8988T (cell line): Measurements from ENCODE around the gene DOP1B.
"Not testable (repeated sequence)": the region's sequence is repeated elsewhere in the genome, so short reads cannot be mapped to it uniquely, and the experiment has no call there.

Source experiments
- DNase-seq: peaks from one replicate; pipeline ENCODE4 v3.0.0; 2011

The DOP1B gene

DNA sequence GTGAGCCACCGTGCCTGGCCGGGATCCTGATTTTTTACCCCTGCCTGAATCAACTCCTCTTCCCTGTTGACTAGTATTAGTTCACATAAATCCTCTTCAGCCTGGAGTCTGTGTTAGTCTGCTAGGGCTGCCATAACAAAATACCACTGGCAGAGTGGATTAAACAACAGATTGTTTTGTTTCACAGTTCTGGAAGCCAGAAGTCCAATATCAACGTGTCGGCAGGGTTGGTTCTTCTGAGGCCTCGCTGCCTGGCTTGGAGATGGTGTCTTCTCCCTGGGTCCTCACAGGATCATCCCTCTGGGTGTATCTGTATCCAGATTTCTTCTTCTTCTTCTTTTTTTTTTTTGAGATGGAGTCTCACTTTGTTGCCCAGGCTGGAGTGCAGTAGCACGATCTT, 18.2 kb downstream of the DOP1B start:
- no peak for DNase-seq

- no peak for DNase-seq
These were observed 19.3 kb downstream of the DOP1B start for GRCh38 chr21:36175771-36176565.

DNA sequence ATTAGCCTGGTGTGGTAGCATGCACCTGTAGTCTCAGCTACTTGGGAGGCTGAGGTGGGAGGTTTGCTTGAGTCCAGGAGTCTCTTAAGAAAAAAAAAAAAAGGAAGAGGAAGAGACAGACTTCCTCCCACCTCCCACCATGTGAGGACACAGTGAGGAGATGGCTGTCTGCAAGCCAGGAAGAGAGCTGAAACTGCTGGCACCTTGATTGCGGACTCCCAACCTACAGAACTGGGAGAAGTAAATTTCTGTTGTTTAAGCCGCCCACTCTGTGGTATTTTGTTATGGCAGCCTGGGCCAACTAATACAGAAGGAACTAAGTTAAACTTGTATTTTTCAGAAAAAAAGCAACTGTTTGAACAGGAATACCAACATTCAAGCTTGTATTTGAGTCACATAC, 21.7 kb downstream of the DOP1B start:
- no peak for DNase-seq

- no peak for DNase-seq
These were observed 22.5 kb downstream of the DOP1B start for GRCh38 chr21:36179145-36179544.

GRCh38 chr21:36180963-36181362, 24.3 kb downstream of the DOP1B start:
- DNase-seq = no peak

GRCh38 chr21:36183144-36183795, 26.6 kb downstream of the DOP1B start:
- no peak for DNase-seq

- DNase-seq = no peak
These were observed 27.9 kb downstream of the DOP1B start for GRCh38 chr21:36184545-36184944.

DNA sequence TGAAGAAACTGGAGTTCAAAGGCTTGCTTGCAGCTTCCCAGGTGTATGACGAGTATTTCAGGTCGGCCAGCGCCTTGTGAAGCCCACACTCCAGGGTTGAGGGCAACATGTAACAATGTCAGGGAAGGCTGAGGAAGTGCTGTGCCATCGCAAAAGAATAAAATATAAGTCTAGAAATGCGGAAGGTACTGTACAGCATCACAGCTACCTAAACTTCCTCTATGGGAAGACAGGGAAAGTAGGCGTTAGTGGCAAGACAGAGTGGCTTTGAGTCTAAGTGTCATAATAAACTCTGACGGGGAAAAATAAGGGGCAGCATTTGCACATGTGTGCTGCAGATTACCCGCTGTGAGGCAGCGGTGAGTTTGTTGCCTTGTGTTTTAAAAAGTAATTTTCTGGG, 28.9 kb downstream of the DOP1B start:
- no peak for DNase-seq

DNA sequence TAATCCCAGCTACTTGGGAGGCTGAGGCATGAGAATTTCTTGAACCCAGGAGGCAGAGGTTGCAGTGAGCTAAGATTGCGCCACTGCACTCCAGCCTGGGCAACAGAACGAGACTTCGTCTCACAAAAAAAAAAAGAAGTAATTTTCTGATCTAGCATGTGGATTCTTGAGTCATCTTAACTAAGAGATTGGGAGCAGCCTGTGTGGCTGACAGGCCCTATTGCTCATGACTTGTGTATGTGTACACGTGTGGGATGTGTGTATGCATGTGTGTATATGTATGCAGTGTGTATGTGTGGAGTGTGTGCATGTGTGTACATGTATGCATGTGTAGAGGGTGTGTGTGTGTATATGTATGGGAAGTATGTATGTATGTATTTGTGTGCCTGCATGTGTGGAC, 29.5 kb downstream of the DOP1B start:
- no peak for DNase-seq

DNA sequence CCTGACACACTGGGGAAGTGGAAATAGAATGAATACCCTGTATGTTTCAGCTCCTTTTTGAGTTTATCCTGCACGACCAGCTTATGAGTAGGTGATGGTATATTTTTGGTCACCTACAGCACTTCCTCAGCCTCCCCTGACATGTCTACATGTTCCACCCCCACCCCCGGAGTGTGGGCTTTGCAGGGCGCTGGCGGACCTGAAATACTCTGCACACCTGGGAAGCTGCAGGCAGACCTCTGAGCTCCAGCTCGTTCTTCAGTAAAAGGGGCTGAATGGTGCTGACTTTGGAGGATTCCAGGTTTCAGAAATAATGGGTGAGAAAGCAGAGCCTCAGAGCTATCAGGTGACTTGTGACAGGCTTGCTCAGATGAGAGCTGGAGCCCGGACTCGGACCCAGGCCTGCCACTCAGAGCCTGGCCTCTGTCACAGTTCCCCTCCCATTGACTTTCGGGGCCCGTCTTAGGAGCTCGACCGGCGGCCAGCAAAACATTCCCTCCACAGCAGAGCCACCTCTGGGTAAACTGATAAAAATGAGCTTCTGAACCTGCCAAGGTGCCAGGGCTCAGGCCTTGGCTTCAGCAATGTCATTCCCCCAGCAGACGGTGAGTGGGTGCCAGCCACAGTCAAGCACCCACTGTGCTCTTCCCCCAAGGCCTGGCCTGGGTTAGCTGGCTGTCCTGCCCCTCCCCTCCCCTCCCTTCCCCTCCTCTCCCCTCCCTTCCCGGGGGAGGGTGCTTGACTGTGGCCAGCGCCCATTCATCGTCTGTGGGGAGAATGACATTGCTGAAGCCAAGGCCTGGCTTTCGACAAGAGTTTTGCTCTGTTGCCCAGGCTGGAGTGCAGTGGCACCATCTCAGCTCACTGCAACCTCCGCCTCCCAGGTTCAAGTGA, 30.1 kb downstream of the DOP1B start:
- DNase-seq = no peak

DNA sequence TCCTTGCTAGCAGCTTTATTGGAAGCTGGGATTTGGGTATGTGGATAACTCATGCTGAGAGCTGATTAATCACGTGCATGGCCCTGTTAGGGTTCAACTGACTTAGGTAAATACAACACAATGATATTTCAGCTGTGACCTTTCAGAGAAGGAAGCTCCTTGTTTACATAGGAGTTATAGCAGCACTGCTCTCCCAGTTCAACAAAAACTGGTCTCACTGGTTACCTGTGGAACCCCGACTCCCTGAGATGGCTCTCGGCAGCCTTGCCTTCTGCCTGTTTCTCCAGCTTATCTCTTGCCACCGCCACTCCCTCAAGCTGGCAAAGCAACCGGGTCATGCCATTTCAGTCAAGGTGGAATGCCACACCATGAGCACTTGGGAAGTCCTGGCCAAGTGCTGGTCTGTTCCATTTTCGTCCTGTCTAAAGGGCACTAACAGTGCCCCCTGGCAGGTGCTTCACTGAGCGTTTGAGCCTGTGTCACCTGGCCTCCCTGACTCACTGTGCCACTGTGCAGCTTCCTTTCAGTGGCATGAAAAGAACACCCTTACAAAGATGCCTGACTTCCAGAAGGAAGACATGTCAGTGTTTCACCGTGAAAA, 31.6 kb downstream of the DOP1B start:
- DNase-seq = no peak

DNA sequence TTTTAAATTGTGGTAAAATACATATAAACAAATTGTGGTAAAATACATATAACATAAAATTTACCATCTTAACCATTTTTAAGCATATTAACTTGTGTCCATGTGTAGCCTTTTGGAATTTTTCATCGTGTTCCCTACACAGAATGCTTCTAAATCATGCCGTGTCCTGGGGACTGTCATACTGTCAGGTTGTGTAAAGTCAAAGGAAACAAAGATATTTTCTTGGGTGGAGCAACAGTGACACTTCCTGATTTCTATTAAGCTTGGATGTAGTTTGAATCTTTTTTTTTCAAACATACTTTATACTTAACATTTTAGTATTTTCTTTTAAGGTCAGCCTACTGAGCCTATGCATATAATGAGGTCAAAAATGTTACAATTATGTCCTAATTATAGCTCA, 32.3 kb downstream of the DOP1B start:
- no peak for DNase-seq

DNA sequence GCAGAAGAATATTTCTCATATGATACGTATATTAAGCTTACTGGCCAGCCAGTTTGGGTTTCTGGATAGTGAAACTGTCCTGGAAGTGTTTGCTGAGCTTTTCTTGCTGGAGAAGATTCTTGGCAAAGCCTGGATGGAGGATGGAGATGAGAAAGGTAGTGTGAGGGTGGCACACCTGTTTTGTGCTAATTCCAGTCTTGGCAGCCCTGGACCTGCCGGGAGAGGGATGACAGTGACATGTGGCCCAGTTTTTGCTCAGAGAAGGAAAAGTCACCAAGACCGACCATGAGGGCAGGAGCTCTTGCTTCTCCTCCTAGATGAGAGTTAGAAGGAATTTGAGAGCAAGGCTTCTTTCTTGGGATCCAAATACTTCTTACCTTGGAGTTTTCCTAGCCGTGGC, 34.1 kb downstream of the DOP1B start:
- DNase-seq = no peak

GRCh38 chr21:36193200-36193599, 36.6 kb downstream of the DOP1B start:
- no peak for DNase-seq

GRCh38 chr21:36194024-36194423, 37.4 kb downstream of the DOP1B start:
- DNase-seq = no peak

DNA sequence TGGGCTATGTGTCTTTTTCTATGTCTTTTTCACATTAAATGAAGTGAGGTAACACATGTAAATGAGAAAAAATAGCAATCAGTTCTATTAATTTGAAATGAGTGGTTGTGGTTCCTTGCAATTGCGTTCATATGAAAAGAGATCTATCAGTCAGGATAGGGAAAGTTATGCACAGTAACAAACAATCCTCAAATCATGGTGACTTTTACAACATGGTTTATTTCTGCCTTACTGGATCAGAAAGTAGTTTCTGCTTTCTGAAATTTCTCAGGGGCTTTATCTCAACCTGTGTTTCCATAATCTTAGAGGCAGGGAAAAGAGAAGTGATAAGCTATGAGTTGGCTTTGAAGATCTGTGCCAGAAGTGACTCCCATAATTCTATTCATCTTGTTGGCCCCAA, 39.0 kb downstream of the DOP1B start:
- DNase-seq = no peak

DNA sequence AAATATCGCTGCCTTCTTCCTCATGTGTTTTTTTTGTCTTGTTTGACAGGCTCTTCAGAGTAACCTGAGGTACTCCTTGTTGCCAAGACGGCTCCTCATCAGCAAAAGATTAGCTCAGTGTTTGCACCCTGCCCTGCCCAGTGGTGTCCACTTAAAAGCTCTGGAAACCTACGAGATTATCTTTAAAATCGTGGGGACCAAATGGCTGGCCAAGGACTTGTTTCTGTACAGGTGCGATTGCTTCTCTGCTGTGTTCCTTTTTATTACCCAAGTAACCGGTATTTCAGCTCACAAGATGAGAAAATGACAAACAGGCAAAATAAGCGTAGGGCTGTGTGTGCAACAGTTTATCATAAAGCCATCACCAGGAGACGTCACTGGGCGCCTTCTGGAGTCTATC, 42.4 kb downstream of the DOP1B start:
- no peak for DNase-seq

DNA sequence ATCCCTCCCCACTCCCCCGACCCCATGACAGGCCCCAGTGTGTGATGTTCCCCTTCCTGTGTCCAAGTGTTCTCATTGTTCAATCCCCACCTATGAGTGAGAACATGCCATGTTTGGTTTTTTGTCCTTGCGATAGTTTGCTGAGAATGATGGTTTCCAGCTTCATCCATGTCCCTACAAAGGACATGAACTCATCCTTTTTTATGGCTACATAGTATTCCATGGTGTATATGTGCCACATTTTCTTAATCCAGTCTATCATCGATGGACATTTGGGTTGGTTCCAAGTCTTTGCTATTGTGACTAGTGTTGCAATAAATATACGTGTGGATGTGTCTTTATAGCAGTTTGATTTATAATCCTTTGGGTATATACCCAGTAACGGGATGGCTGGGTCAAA, 43.0 kb downstream of the DOP1B start:
- DNase-seq = not testable (repeated sequence)

DNA sequence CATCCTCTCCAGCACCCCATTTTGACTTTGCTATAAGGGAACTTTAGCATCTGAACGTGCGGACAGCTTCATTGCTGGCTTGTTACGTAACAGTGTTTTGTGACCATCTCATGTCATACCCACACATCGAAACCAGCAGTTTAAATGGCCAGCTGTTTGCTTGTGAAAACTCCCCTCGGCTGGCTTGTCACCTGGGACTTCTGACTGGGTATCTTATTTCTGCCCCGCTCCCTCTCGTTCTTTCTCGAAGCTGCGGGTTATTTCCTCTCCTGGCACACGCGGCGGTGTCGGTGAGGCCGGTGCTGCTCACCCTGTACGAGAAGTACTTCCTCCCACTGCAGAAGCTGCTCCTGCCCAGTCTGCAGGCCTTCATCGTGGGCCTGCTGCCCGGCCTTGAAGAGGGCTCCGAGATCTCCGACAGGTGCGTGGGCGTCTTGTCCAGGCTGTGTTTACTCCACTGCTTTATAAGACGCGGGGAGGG, 43.5 kb downstream of the DOP1B start:
- no peak for DNase-seq

GRCh38 chr21:36202726-36203602, 46.3 kb downstream of the DOP1B start:
- DNase-seq = no peak

GRCh38 chr21:36203603-36203889, 46.9 kb downstream of the DOP1B start:
- DNase-seq = peak; percentile 29

DNA sequence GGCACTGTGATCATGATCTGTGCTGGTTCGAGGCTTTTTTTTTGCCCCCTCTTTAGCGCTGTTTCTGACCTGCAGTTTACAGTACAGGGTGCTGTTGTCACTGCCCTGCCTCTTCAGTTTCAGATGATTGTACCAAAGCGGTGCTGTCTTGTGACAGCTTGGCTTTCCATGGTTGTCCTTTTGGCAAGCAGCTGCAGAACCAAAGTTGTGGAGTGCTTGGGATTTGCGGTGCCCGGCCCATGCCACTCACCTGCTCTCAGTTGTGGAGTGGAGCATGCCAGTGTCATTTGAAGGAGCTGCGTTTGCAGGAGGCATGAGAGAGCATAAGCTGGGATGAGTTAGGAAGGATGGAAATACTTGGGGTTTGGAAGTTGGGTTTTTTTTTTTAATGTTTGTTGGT, 48.4 kb downstream of the DOP1B start:
- DNase-seq = no peak
